ENCODE data around the gene AADACL4. TPM values are rescaled to one million over a fixed set of nuclear protein-coding genes. Genes with fewer than 3 reads are reported as not detected.

The AADACL4 gene
- total and polyA plus RNA-seq, 10 of the 15 experiments (the other 5 are each of a cell fraction or from before 2014, with no cell fraction given), result not detected

DNA sequence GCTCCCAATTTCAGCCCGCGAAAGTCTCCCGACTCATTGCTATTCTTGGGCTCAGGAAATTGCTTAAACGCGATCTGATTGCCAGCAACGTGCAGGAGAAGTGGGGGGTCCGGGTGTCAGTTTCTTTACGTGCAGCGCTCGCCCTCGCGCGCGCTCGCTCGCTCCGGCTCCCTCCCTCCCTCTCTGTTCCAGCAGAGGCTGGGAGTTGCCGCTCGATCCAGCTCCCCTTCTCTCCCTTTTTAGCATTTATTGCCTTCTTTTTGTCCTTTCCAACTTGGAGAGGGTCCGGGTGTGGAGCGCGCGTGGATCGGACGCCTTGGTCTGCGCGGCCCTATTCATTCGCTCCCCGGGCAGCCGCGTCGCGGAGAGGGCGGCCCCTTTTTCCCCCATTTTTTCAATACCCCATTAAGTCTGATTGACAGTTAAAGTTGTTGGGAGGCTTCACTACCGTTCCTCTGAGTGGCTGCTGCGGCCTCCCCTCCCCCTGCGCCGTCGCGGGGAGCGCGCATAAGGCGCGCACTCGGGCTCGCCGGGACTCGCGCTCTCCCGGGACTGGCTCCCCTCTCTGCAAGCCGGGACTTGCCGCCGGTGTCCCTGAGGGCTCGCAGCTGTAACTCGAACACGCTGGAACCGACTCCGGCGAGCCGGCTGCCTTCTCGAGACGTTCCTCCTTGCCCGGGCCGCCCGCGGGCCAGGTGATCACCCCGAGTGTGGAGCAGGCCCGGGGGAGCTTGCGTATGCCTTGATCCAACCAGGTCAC lies 25.8 kb upstream of the AADACL4 start, which contains the start of gene DHRS3:
Gene DHRS3 (minus strand): TSS at position 310 of the 760 bp plus-strand sequence. CDS start 862 bp downstream, outside the sequence.
- H2AFZ ChIP-seq (ENCODE audit: control insufficient read depth, low read depth, low read length), result peak within 1 kb of the TSS; percentile 42; the same call in 1 of the 2 replicates
- peaks cover 4 to 13% of the 10 kb centered on the region in 2 experiments for H3K27me3 ChIP-seq (replicated peaks in 1 of 2; ENCODE audit: control insufficient read depth in 2 of 2, insufficient read depth in 2 of 2, low read length in 1 of 2)
- in situ Hi-C loops (cut with MboI) (loop anchor here (5.0 kb wide), 2 partner anchors 306 to 346 kb away; no protein-coding TSS in a partner anchor), intact Hi-C loops (cut with micrococcal nuclease; ENCODE audit: unreplicated experiment) (no loop called here)
- no peaks in the 10 kb centered on the region for H3K79me2 ChIP-seq (ENCODE audit: control insufficient read depth, insufficient read depth, low read length)
- peak within 1 kb of the TSS; percentile 67 for H3K4me3 ChIP-seq
- CTCF ChIA-PET, result interaction anchor here (0.7 to 6.1 kb wide), 17 partner anchors 16 to 493 kb away, joined by 3 to 63 read pairs (median 5); no protein-coding TSS in a partner anchor
- H3K9me3 ChIP-seq (replicated peaks; ENCODE audit: control insufficient read depth, insufficient read depth, low read length), result no peaks in the 10 kb centered on the region
- POLR2A ChIA-PET, result interaction anchor here (0.5 to 1.7 kb wide), 6 partner anchors 14 to 274 kb away, joined by 3 to 4 read pairs (median 3); no protein-coding TSS in a partner anchor
- no peaks in the 10 kb centered on the region for H3K36me3 ChIP-seq (ENCODE audit: control insufficient read depth in 2 of 2, insufficient read depth in 2 of 2, low read length in 1 of 2)
- no peak within 1 kb of the TSS for H3K27ac ChIP-seq (ENCODE audit: control insufficient read depth, insufficient read depth)
- H4K20me1 ChIP-seq (ENCODE audit: control insufficient read depth, insufficient read depth), result no peaks in the 10 kb centered on the region; the same call in none of the 2 replicates
- H3K9ac ChIP-seq (ENCODE audit: control insufficient read depth, insufficient read depth, low read length), result peak within 1 kb of the TSS; percentile 36; the same call in 1 of the 2 replicates
- no TSS peak for BruUV-seq (replicated peaks)
- SMC1A ChIA-PET (ENCODE audit: uncharacterized antibody, unreplicated experiment), result interaction anchor here (0.6 to 4.9 kb wide), 17 partner anchors 12 to 435 kb away, joined by 3 to 49 read pairs (median 5); no protein-coding TSS in a partner anchor
- no peak for DNase-seq (ENCODE audit: low read depth, low spot score)
- no peak for FAIRE-seq
- H3K4me1 ChIP-seq (ENCODE audit: control insufficient read depth, insufficient read depth, low read length), result peaks cover 19% of the 10 kb centered on the region
- peak; percentile 58 for ATAC-seq
- RAD21 ChIA-PET (ENCODE audit: unreplicated experiment), result interaction anchor here (0.7 to 5.0 kb wide), 16 partner anchors 16 to 493 kb away, joined by 3 to 50 read pairs (median 6); no protein-coding TSS in a partner anchor
- peak within 1 kb of the TSS; percentile 83 for H3K4me2 ChIP-seq (ENCODE audit: control insufficient read depth, insufficient read depth)
- 3% methylated on average over 68 of the region's 69 CpGs for WGBS (ENCODE audit: insufficient coverage, insufficient replicate concordance, low lambda C conversion rate, missing lambda C conversion rate)
- TF ChIP-seq GATAD2B (conservative IDR thresholded peaks at IDR 0.05; ENCODE audit: low read depth) (peak; percentile 58; the same call in 1 of the 2 replicates), RELA (IDR thresholded peaks at IDR 0.05; ENCODE audit: borderline replicate concordance, partially characterized antibody) (no peak), RCOR1 (conservative IDR thresholded peaks at IDR 0.05; ENCODE audit: low read depth, low read length) (no peak), NBN (IDR thresholded peaks at IDR 0.05) (no peak), GABPA (IDR thresholded peaks at IDR 0.05; ENCODE audit: low read depth) (no peak), TCF3 (IDR thresholded peaks at IDR 0.05; ENCODE audit: borderline replicate concordance, insufficient read depth, low read depth, low read length) (0 out of 2 replicates have a peak, but pooled peaks have one; percentile 5), IKZF1 (conservative IDR thresholded peaks at IDR 0.05) (peak; percentile 75), MEF2B (IDR thresholded peaks at IDR 0.05; ENCODE audit: partially characterized antibody, poor library complexity, severe bottlenecking) (peak; percentile 61), CHD2 (IDR thresholded peaks at IDR 0.05; ENCODE audit: borderline replicate concordance, low read depth, low read length) (peak; percentile 69; the same call in 1 of the 2 replicates), DPF2 (IDR thresholded peaks at IDR 0.05) (peak; percentile 53; the same call in 1 of the 2 replicates), IKZF2 (IDR thresholded peaks at IDR 0.05) (peak; percentile 16 to 29; a peak in 3 of 4 replicates), POLR2A (IDR thresholded peaks at IDR 0.05; ENCODE audit: low read depth, low read length) (peak; percentile 30; the same call in 1 of the 2 replicates), RB1 (IDR thresholded peaks at IDR 0.05; ENCODE audit: borderline replicate concordance) (peak; percentile 29; the same call in 1 of the 2 replicates), TCF7 (IDR thresholded peaks at IDR 0.05; ENCODE audit: borderline replicate concordance) (no peak)
- TF ChIP-seq, protein P1, sequence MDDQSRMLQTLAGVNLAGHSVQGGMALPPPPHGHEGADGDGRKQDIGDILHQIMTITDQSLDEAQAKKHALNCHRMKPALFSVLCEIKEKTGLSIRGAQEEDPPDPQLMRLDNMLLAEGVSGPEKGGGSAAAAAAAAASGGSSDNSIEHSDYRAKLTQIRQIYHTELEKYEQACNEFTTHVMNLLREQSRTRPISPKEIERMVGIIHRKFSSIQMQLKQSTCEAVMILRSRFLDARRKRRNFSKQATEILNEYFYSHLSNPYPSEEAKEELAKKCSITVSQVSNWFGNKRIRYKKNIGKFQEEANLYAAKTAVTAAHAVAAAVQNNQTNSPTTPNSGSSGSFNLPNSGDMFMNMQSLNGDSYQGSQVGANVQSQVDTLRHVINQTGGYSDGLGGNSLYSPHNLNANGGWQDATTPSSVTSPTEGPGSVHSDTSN (IDR thresholded peaks at IDR 0.05; ENCODE audit: insufficient replicate concordance, low read depth, low read length), result peak; percentile 67
- TF ChIP-seq, protein P2, sequence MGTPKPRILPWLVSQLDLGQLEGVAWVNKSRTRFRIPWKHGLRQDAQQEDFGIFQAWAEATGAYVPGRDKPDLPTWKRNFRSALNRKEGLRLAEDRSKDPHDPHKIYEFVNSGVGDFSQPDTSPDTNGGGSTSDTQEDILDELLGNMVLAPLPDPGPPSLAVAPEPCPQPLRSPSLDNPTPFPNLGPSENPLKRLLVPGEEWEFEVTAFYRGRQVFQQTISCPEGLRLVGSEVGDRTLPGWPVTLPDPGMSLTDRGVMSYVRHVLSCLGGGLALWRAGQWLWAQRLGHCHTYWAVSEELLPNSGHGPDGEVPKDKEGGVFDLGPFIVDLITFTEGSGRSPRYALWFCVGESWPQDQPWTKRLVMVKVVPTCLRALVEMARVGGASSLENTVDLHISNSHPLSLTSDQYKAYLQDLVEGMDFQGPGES (IDR thresholded peaks at IDR 0.05), result no peak
- TF ChIP-seq, protein P3, sequence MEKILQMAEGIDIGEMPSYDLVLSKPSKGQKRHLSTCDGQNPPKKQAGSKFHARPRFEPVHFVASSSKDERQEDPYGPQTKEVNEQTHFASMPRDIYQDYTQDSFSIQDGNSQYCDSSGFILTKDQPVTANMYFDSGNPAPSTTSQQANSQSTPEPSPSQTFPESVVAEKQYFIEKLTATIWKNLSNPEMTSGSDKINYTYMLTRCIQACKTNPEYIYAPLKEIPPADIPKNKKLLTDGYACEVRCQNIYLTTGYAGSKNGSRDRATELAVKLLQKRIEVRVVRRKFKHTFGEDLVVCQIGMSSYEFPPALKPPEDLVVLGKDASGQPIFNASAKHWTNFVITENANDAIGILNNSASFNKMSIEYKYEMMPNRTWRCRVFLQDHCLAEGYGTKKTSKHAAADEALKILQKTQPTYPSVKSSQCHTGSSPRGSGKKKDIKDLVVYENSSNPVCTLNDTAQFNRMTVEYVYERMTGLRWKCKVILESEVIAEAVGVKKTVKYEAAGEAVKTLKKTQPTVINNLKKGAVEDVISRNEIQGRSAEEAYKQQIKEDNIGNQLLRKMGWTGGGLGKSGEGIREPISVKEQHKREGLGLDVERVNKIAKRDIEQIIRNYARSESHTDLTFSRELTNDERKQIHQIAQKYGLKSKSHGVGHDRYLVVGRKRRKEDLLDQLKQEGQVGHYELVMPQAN (conservative IDR thresholded peaks at IDR 0.05), result peak; percentile 12; the same call in 1 of the 2 replicates
- TF ChIP-seq, protein P4, sequence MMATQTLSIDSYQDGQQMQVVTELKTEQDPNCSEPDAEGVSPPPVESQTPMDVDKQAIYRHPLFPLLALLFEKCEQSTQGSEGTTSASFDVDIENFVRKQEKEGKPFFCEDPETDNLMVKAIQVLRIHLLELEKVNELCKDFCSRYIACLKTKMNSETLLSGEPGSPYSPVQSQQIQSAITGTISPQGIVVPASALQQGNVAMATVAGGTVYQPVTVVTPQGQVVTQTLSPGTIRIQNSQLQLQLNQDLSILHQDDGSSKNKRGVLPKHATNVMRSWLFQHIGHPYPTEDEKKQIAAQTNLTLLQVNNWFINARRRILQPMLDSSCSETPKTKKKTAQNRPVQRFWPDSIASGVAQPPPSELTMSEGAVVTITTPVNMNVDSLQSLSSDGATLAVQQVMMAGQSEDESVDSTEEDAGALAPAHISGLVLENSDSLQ (IDR thresholded peaks at IDR 0.05), result peak; percentile 95

Data from GM12878 (cell line).